Uterus (tissue), 2 donors: Measurements from ENCODE around the gene OXCT2.

Experiments
- CTCF ChIP-seq, 4 experiments: fragments of 200-600 bp in 2 of 4; fragments of 450-650 bp in 2 of 4; sonication (generic) in 2 of 4; IDR thresholded peaks; one replicate each; pipeline ENCODE4 v1.5.1; 2016 to 2019; ENCODE audit warnings: antibody characterized with exemption in 4 of 4, mild to moderate bottlenecking in 2 of 4, moderate library complexity in 1 of 4
- POLR2A ChIP-seq, 2 donors: fragments of 450-650 bp; IDR thresholded peaks; one replicate each; pipeline ENCODE4 v1.6.1; 2016; ENCODE audit warnings: antibody characterized with exemption in 2 of 2, mild to moderate bottlenecking in 1 of 2, moderate library complexity in 1 of 2

- no peak for TF ChIP-seq POLR2A (IDR thresholded peaks at IDR 0.05)
- TF ChIP-seq CTCF (IDR thresholded peaks at IDR 0.05) = no peak
Measured at GRCh38 chr1:39726600-39726999, 44.5 kb downstream of the OXCT2 start.
